Measurements from ENCODE around the gene PLK1. TPM values are rescaled to one million over a fixed set of nuclear protein-coding genes. Genes with fewer than 3 reads are reported as not detected.

The PLK1 gene
- total and polyA plus RNA-seq, 2 experiments from 2014 or later, result 69.0 to 141 TPM

DNA sequence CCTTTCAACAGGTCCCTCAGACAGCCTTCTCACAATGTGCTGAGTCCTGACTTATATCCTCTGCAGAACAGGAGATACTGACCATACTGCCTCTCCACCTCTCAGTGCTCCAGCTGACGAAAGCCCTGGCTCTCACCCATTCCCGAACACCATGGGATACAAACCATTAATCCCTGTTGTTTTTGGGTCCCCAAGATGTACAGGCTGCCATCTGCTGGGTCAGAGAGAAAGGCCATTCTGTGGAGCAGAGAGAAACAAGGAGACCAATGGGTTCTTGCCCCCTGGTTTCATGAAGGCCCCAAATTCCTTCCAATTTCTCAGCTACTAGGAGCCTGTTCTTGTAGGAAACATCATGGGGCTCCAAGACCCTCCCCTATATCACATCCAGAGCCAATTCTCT lies 31.3 kb downstream of the PLK1 start:
- H3K4me1 Mint-ChIP-seq, result peaks cover 3% of the 10 kb centered on the region; the same call in 2 of the 3 replicates
- Histone ChIP-seq H3K27ac (ENCODE audit: low read depth) (no peak overlapping the region), H3K79me2 (replicated peaks; ENCODE audit: insufficient read depth) (no peaks in the 10 kb centered on the region), H3K4me2 (no peak overlapping the region), H3K4me1 (ENCODE audit: insufficient read depth) (0 out of 2 replicates have a peak, but pooled peaks cover 5% of the 10 kb centered on the region), H4K20me1 (replicated peaks; ENCODE audit: insufficient read depth) (no peaks in the 10 kb centered on the region), H3K4me3 (no peak overlapping the region), H3K9me2 (ENCODE audit: insufficient read depth) (no peaks in the 10 kb centered on the region; the same call in 1 of the 2 replicates), H2AFZ (no peak overlapping the region), H3K27me3 (ENCODE audit: insufficient read depth) (peaks cover 37% of the 10 kb centered on the region), H3K36me3 (ENCODE audit: insufficient read depth) (no peaks in the 10 kb centered on the region), H3F3A (replicated peaks; ENCODE audit: low read depth) (no peaks in the 10 kb centered on the region)
- peaks cover 21% of the 10 kb centered on the region for H3K27me3 Mint-ChIP-seq (ENCODE audit: insufficient read depth, low read depth, poor library complexity)
- DNase-seq (ENCODE audit: low spot score) (no peak), ATAC-seq (no peak)
- TF ChIP-seq NANOG (IDR thresholded peaks at IDR 0.05; ENCODE audit: borderline replicate concordance) (no peak), POLR2AphosphoS5 (IDR thresholded peaks at IDR 0.05; ENCODE audit: low read depth) (no peak), STAT1 (IDR thresholded peaks at IDR 0.05; ENCODE audit: unreplicated experiment) (no peak), JUNB (IDR thresholded peaks at IDR 0.05; ENCODE audit: unreplicated experiment) (no peak), CREB1 (CRISPR knock-in tag; IDR thresholded peaks at IDR 0.05; ENCODE audit: low read depth) (no peak), EZH2phosphoT487 (IDR thresholded peaks at IDR 0.05; ENCODE audit: unreplicated experiment) (no peak), ZNF114 (CRISPR knock-in tag; IDR thresholded peaks at IDR 0.05) (no peak), ZNF331 (CRISPR knock-in tag; IDR thresholded peaks at IDR 0.05; ENCODE audit: low read depth) (no peak)
- TF ChIP-seq, protein P1, sequence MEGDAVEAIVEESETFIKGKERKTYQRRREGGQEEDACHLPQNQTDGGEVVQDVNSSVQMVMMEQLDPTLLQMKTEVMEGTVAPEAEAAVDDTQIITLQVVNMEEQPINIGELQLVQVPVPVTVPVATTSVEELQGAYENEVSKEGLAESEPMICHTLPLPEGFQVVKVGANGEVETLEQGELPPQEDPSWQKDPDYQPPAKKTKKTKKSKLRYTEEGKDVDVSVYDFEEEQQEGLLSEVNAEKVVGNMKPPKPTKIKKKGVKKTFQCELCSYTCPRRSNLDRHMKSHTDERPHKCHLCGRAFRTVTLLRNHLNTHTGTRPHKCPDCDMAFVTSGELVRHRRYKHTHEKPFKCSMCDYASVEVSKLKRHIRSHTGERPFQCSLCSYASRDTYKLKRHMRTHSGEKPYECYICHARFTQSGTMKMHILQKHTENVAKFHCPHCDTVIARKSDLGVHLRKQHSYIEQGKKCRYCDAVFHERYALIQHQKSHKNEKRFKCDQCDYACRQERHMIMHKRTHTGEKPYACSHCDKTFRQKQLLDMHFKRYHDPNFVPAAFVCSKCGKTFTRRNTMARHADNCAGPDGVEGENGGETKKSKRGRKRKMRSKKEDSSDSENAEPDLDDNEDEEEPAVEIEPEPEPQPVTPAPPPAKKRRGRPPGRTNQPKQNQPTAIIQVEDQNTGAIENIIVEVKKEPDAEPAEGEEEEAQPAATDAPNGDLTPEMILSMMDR (conservative IDR thresholded peaks at IDR 0.05; ENCODE audit: low read depth in 2 of 2), result no peak
- TF ChIP-seq, protein P2, sequence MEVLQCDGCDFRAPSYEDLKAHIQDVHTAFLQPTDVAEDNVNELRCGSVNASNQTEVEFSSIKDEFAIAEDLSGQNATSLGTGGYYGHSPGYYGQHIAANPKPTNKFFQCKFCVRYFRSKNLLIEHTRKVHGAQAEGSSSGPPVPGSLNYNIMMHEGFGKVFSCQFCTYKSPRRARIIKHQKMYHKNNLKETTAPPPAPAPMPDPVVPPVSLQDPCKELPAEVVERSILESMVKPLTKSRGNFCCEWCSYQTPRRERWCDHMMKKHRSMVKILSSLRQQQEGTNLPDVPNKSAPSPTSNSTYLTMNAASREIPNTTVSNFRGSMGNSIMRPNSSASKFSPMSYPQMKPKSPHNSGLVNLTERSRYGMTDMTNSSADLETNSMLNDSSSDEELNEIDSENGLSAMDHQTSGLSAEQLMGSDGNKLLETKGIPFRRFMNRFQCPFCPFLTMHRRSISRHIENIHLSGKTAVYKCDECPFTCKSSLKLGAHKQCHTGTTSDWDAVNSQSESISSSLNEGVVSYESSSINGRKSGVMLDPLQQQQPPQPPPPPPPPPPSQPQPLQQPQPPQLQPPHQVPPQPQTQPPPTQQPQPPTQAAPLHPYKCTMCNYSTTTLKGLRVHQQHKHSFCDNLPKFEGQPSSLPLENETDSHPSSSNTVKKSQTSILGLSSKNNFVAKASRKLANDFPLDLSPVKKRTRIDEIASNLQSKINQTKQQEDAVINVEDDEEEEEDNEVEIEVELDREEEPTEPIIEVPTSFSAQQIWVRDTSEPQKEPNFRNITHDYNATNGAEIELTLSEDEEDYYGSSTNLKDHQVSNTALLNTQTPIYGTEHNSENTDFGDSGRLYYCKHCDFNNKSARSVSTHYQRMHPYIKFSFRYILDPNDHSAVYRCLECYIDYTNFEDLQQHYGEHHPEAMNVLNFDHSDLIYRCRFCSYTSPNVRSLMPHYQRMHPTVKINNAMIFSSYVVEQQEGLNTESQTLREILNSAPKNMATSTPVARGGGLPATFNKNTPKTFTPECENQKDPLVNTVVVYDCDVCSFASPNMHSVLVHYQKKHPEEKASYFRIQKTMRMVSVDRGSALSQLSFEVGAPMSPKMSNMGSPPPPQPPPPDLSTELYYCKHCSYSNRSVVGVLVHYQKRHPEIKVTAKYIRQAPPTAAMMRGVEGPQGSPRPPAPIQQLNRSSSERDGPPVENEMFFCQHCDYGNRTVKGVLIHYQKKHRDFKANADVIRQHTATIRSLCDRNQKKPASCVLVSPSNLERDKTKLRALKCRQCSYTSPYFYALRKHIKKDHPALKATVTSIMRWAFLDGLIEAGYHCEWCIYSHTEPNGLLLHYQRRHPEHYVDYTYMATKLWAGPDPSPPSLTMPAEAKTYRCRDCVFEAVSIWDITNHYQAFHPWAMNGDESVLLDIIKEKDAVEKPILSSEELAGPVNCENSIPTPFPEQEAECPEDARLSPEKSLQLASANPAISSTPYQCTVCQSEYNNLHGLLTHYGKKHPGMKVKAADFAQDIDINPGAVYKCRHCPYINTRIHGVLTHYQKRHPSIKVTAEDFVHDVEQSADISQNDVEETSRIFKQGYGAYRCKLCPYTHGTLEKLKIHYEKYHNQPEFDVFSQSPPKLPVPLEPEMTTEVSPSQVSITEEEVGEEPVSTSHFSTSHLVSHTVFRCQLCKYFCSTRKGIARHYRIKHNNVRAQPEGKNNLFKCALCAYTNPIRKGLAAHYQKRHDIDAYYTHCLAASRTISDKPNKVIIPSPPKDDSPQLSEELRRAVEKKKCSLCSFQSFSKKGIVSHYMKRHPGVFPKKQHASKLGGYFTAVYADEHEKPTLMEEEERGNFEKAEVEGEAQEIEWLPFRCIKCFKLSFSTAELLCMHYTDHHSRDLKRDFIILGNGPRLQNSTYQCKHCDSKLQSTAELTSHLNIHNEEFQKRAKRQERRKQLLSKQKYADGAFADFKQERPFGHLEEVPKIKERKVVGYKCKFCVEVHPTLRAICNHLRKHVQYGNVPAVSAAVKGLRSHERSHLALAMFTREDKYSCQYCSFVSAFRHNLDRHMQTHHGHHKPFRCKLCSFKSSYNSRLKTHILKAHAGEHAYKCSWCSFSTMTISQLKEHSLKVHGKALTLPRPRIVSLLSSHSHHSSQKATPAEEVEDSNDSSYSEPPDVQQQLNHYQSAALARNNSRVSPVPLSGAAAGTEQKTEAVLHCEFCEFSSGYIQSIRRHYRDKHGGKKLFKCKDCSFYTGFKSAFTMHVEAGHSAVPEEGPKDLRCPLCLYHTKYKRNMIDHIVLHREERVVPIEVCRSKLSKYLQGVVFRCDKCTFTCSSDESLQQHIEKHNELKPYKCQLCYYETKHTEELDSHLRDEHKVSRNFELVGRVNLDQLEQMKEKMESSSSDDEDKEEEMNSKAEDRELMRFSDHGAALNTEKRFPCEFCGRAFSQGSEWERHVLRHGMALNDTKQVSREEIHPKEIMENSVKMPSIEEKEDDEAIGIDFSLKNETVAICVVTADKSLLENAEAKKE (CRISPR knock-in tag; IDR thresholded peaks at IDR 0.05), result no peak
- TF ChIP-seq, protein P3, sequence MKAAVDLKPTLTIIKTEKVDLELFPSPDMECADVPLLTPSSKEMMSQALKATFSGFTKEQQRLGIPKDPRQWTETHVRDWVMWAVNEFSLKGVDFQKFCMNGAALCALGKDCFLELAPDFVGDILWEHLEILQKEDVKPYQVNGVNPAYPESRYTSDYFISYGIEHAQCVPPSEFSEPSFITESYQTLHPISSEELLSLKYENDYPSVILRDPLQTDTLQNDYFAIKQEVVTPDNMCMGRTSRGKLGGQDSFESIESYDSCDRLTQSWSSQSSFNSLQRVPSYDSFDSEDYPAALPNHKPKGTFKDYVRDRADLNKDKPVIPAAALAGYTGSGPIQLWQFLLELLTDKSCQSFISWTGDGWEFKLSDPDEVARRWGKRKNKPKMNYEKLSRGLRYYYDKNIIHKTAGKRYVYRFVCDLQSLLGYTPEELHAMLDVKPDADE (IDR thresholded peaks at IDR 0.05), result no peak
- TF ChIP-seq, protein P4, sequence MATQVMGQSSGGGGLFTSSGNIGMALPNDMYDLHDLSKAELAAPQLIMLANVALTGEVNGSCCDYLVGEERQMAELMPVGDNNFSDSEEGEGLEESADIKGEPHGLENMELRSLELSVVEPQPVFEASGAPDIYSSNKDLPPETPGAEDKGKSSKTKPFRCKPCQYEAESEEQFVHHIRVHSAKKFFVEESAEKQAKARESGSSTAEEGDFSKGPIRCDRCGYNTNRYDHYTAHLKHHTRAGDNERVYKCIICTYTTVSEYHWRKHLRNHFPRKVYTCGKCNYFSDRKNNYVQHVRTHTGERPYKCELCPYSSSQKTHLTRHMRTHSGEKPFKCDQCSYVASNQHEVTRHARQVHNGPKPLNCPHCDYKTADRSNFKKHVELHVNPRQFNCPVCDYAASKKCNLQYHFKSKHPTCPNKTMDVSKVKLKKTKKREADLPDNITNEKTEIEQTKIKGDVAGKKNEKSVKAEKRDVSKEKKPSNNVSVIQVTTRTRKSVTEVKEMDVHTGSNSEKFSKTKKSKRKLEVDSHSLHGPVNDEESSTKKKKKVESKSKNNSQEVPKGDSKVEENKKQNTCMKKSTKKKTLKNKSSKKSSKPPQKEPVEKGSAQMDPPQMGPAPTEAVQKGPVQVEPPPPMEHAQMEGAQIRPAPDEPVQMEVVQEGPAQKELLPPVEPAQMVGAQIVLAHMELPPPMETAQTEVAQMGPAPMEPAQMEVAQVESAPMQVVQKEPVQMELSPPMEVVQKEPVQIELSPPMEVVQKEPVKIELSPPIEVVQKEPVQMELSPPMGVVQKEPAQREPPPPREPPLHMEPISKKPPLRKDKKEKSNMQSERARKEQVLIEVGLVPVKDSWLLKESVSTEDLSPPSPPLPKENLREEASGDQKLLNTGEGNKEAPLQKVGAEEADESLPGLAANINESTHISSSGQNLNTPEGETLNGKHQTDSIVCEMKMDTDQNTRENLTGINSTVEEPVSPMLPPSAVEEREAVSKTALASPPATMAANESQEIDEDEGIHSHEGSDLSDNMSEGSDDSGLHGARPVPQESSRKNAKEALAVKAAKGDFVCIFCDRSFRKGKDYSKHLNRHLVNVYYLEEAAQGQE (IDR thresholded peaks at IDR 0.05; ENCODE audit: unreplicated experiment), result no peak
- H3K27ac Mint-ChIP-seq, result no peak overlapping the region
- no peak overlapping the region for H3K4me3 Mint-ChIP-seq
- peaks cover 17% of the 10 kb centered on the region for H3K36me3 Mint-ChIP-seq (ENCODE audit: low read depth)
- peaks cover 24% of the 10 kb centered on the region for H3K9me3 Mint-ChIP-seq
